SK-N-SH treated with all-trans-retinoic acid at 6 μM for 48 hours (cell line): ENCODE measurements around the gene CGB7.

Source experiments
- ARNTL ChIP-seq: fragments of 450-650 bp; formaldehyde crosslinking; IDR thresholded peaks from 2 replicates; pipeline ENCODE4 v1.5.0; 2020; ENCODE audit warnings: low read depth, mild to moderate bottlenecking, moderate library complexity, borderline replicate concordance
- RARB ChIP-seq: fragments of 250-450 bp; sonication (Bioruptor Pico); IDR thresholded peaks from 2 replicates; pipeline ENCODE4 v1.8.0; 2021; ENCODE audit warnings: mild to moderate bottlenecking, moderate library complexity
- SNAI2 ChIP-seq: fragments of 250-450 bp; sonication (Bioruptor Pico); IDR thresholded peaks from 2 replicates; pipeline ENCODE4 v1.5.0; 2020; ENCODE audit warnings: mild to moderate bottlenecking, moderate library complexity
- TCF4 ChIP-seq: fragments of 250-450 bp; sonication (Bioruptor Pico); IDR thresholded peaks from 2 replicates; pipeline ENCODE4 v1.8.0; 2021; ENCODE audit warnings: mild to moderate bottlenecking, moderate library complexity, borderline replicate concordance
- ZFP3 ChIP-seq: fragments of 250-450 bp; sonication (Bioruptor Pico); IDR thresholded peaks from 2 replicates; pipeline ENCODE4 v1.5.0; 2020; ENCODE audit warnings: mild to moderate bottlenecking, moderate library complexity
- TF ChIP-seq, protein P1 (sequence below): fragments of 250-450 bp; sonication (Bioruptor Pico); IDR thresholded peaks from 2 replicates; pipeline ENCODE4 v1.8.0; 2020; ENCODE audit warnings: mild to moderate bottlenecking, moderate library complexity, borderline replicate concordance
- TF ChIP-seq, protein P2 (sequence below): fragments of 250-450 bp; sonication (Bioruptor Pico); IDR thresholded peaks from 2 replicates; pipeline ENCODE4 v1.5.1; 2020; ENCODE audit warnings: low read depth, mild to moderate bottlenecking, moderate library complexity

DNA sequence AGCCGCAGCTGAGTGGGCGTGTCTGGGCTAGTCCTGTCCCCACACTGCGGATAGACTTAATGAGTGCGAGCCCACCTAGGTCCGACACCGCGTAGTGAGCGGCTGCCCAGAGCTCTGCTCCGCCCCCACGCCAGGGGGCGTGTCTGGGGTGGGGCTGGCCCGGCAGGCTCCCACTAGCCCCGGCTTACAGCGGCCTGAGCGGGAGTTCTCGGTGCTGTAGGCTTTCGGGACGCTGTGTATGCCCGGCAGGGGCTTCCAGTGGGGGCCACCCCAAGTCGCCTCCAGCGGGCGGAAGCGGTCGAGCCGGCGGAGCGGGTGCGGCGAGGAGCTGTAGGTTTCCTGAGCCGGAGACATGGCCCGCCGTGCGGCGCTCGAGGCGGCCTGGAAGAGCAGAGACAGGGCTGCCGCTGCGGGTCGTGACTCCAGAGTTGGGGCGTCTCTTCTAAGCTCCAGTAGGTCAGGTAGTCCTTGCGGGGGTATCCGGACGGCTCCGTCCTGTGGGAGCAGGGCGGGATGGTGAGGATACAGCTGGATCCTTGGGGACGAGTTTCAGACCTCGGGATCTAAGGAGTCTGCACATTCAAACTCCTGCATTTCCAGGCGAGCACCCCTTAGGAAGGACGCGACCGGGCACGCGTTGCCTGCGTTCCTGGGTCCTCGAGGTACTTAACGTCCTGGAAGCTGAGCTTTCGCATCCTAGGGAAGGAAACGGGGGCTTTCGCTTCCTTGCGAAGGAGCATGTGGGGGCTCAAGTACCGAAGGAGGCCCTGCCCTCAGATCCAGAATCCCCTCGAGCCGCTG is 1.2 kb downstream of the CGB7 start:
- TF ChIP-seq, protein P1, sequence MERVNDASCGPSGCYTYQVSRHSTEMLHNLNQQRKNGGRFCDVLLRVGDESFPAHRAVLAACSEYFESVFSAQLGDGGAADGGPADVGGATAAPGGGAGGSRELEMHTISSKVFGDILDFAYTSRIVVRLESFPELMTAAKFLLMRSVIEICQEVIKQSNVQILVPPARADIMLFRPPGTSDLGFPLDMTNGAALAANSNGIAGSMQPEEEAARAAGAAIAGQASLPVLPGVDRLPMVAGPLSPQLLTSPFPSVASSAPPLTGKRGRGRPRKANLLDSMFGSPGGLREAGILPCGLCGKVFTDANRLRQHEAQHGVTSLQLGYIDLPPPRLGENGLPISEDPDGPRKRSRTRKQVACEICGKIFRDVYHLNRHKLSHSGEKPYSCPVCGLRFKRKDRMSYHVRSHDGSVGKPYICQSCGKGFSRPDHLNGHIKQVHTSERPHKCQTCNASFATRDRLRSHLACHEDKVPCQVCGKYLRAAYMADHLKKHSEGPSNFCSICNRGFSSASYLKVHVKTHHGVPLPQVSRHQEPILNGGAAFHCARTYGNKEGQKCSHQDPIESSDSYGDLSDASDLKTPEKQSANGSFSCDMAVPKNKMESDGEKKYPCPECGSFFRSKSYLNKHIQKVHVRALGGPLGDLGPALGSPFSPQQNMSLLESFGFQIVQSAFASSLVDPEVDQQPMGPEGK: no peak
- TF ChIP-seq, protein P2, sequence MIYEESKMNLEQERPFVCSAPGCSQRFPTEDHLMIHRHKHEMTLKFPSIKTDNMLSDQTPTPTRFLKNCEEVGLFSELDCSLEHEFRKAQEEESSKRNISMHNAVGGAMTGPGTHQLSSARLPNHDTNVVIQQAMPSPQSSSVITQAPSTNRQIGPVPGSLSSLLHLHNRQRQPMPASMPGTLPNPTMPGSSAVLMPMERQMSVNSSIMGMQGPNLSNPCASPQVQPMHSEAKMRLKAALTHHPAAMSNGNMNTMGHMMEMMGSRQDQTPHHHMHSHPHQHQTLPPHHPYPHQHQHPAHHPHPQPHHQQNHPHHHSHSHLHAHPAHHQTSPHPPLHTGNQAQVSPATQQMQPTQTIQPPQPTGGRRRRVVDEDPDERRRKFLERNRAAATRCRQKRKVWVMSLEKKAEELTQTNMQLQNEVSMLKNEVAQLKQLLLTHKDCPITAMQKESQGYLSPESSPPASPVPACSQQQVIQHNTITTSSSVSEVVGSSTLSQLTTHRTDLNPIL (CRISPR knock-in tag): no peak
- TF ChIP-seq RARB: no peak
- TF ChIP-seq ARNTL (CRISPR knock-in tag): no peak
- no peak for TF ChIP-seq ZFP3 (CRISPR knock-in tag)
- no peak for TF ChIP-seq TCF4 (CRISPR knock-in tag)
- TF ChIP-seq SNAI2: no peak
